ENCODE measurements around the gene NOTCH2.
"Not testable (repeated sequence)": the region's sequence is repeated elsewhere in the genome, so short reads cannot be mapped to it uniquely, and the experiment has no call there.

- not testable (repeated sequence) for TF ChIP-seq TCF12 (IDR thresholded peaks at IDR 0.05; ENCODE audit: low read depth, low read length); GABPA (IDR thresholded peaks at IDR 0.05; ENCODE audit: low read depth); KDM1A (IDR thresholded peaks at IDR 0.05; ENCODE audit: borderline replicate concordance); SP1 (IDR thresholded peaks at IDR 0.05; ENCODE audit: low read depth, low read length); CEBPB (IDR thresholded peaks at IDR 0.05; ENCODE audit: borderline replicate concordance in 1 of 2, low read depth in 2 of 2, low read length in 2 of 2); EZH2 (IDR thresholded peaks at IDR 0.05; ENCODE audit: borderline replicate concordance, control insufficient read depth, low read depth, low read length); JUND (IDR thresholded peaks at IDR 0.05; ENCODE audit: low read depth, low read length); POLR2AphosphoS5 (IDR thresholded peaks at IDR 0.05; ENCODE audit: low read length); BACH1 (IDR thresholded peaks at IDR 0.05; ENCODE audit: borderline replicate concordance)
- TF ChIP-seq, protein P1, sequence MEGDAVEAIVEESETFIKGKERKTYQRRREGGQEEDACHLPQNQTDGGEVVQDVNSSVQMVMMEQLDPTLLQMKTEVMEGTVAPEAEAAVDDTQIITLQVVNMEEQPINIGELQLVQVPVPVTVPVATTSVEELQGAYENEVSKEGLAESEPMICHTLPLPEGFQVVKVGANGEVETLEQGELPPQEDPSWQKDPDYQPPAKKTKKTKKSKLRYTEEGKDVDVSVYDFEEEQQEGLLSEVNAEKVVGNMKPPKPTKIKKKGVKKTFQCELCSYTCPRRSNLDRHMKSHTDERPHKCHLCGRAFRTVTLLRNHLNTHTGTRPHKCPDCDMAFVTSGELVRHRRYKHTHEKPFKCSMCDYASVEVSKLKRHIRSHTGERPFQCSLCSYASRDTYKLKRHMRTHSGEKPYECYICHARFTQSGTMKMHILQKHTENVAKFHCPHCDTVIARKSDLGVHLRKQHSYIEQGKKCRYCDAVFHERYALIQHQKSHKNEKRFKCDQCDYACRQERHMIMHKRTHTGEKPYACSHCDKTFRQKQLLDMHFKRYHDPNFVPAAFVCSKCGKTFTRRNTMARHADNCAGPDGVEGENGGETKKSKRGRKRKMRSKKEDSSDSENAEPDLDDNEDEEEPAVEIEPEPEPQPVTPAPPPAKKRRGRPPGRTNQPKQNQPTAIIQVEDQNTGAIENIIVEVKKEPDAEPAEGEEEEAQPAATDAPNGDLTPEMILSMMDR (IDR thresholded peaks at IDR 0.05 in 2 of 3, conservative IDR thresholded peaks at IDR 0.05 in 1 of 3; ENCODE audit: control insufficient read depth in 2 of 3, extremely low read depth in 1 of 3, insufficient read depth in 1 of 3, low read depth in 3 of 3, low read length in 3 of 3): not testable (repeated sequence)
These were observed 68.4 kb downstream of the NOTCH2 start for GRCh38 chr1:120001035-120001434.

Measured in GM12878 (cell line).